ENCODE measurements around the gene SMCHD1.
"Not testable (repeated sequence)": the region's sequence is repeated elsewhere in the genome, so short reads cannot be mapped to it uniquely, and the experiment has no call there.

SMCHD1 gene

DNA sequence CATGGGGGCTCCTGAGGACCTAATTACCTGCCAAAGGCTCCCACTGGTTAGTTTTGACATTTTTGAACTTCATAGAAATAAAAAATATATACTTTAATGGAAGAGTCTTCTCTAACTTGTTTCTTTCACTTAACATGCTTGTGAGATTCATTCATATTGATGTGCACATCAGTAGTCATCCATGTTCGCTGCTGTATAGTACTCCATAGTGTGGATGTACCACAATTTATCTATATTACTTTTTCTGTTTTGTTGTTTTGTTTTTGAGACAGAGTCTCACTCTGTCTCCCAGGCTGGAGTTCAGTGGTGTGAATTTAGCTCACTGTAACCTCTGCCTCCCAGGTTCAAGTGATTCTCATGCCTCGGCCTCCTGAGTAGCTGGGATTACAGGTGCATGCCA lies 168.4 kb downstream of the SMCHD1 start:
- Histone ChIP-seq H3K4me1 (ENCODE audit: control insufficient read depth in 5 of 5, insufficient read depth in 5 of 5, low read length in 5 of 5) (peaks cover 0 to 11% (median 2%) of the 10 kb centered on the region in 5 donors), H3K9ac (ENCODE audit: low read length in 5 of 5) (no peak overlapping the region), H3K4me3 (ENCODE audit: low read depth in 1 of 5, low read length in 5 of 5) (no peak overlapping the region), H3K27ac (ENCODE audit: low read depth, low read length) (no peak overlapping the region), H3K27me3 (ENCODE audit: control insufficient read depth in 5 of 5, insufficient read depth in 4 of 5, low read length in 5 of 5) (no peaks in the 10 kb centered on the region), H3K36me3 (ENCODE audit: control insufficient read depth in 5 of 5, insufficient read depth in 5 of 5, low read length in 5 of 5) (no peaks in the 10 kb centered on the region), H3K9me3 (ENCODE audit: control insufficient read depth in 5 of 5, low read length in 5 of 5) (no peaks in the 10 kb centered on the region)

GRCh38 chr18:2824865-2825264 lies 169.3 kb downstream of the SMCHD1 start:
- Histone ChIP-seq H3K9ac (ENCODE audit: low read length in 5 of 5) (no peak overlapping the region), H3K27ac (ENCODE audit: low read depth, low read length) (no peak overlapping the region), H3K4me3 (ENCODE audit: low read depth in 1 of 5, low read length in 5 of 5) (no peak overlapping the region), H3K4me1 (ENCODE audit: control insufficient read depth in 5 of 5, insufficient read depth in 5 of 5, low read length in 5 of 5) (peaks cover 0 to 13% (median 2%) of the 10 kb centered on the region in 5 donors), H3K27me3 (ENCODE audit: control insufficient read depth in 5 of 5, insufficient read depth in 4 of 5, low read length in 5 of 5) (no peaks in the 10 kb centered on the region), H3K9me3 (ENCODE audit: control insufficient read depth in 5 of 5, low read length in 5 of 5) (no peaks in the 10 kb centered on the region), H3K36me3 (ENCODE audit: control insufficient read depth in 5 of 5, insufficient read depth in 5 of 5, low read length in 5 of 5) (no peaks in the 10 kb centered on the region)

DNA sequence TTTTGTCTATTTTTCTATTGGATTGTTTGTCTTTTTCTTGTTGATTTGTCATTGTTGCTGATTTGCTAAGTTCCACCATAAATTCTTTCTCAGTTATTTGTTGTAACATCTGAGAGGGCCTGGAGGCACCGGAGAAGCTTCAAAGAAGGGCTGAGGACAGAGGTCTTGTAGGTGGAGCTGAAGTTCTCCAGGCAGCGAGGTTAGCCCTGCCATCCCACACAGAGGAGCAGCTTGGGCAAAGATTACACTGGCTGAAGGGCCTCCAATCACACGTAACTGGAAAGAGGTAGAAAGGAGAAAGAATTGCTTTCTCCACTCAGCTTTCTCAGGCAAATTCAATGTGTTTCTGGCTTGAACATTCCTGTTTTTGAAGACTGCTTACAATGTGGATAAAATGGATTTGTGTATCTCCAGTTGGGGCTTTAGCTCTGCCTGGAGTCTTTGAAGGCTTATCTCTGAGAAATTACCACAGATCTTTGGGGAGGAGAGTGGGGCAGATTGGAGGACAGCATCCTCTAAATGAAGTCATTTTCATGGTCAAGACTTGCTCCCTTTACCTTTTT lies 170.2 kb downstream of the SMCHD1 start:
- Histone ChIP-seq H3K9ac (ENCODE audit: low read length in 5 of 5) (no peak overlapping the region), H3K27me3 (ENCODE audit: control insufficient read depth in 5 of 5, insufficient read depth in 4 of 5, low read length in 5 of 5) (no peaks in the 10 kb centered on the region), H3K4me1 (ENCODE audit: control insufficient read depth in 5 of 5, insufficient read depth in 5 of 5, low read length in 5 of 5) (peaks cover 0 to 13% (median 2%) of the 10 kb centered on the region in 5 donors), H3K4me3 (ENCODE audit: low read depth in 1 of 5, low read length in 5 of 5) (no peak overlapping the region), H3K9me3 (ENCODE audit: control insufficient read depth in 5 of 5, low read length in 5 of 5) (no peaks in the 10 kb centered on the region), H3K27ac (ENCODE audit: low read depth, low read length) (no peak overlapping the region), H3K36me3 (ENCODE audit: control insufficient read depth in 5 of 5, insufficient read depth in 5 of 5, low read length in 5 of 5) (no peaks in the 10 kb centered on the region)

GRCh38 chr18:2826581-2826980 lies 171.1 kb downstream of the SMCHD1 start:
- Histone ChIP-seq H3K27me3 (ENCODE audit: control insufficient read depth in 5 of 5, insufficient read depth in 4 of 5, low read length in 5 of 5) (no peaks in the 10 kb centered on the region), H3K4me3 (ENCODE audit: low read depth in 1 of 5, low read length in 5 of 5) (no peak overlapping the region), H3K9me3 (ENCODE audit: control insufficient read depth in 5 of 5, low read length in 5 of 5) (no peaks in the 10 kb centered on the region), H3K36me3 (ENCODE audit: control insufficient read depth in 5 of 5, insufficient read depth in 5 of 5, low read length in 5 of 5) (no peaks in the 10 kb centered on the region), H3K4me1 (ENCODE audit: control insufficient read depth in 5 of 5, insufficient read depth in 5 of 5, low read length in 5 of 5) (peaks cover 0 to 13% (median 2%) of the 10 kb centered on the region in 5 donors), H3K9ac (ENCODE audit: low read length in 5 of 5) (no peak overlapping the region), H3K27ac (ENCODE audit: low read depth, low read length) (peak overlapping the region; percentile 57)

GRCh38 chr18:2827061-2827460 lies 171.5 kb downstream of the SMCHD1 start:
- H3K36me3 ChIP-seq (ENCODE audit: control insufficient read depth in 5 of 5, insufficient read depth in 5 of 5, low read length in 5 of 5): no peaks in the 10 kb centered on the region
- H3K27ac ChIP-seq (ENCODE audit: low read depth, low read length): peak overlapping the region; percentile 57

DNA sequence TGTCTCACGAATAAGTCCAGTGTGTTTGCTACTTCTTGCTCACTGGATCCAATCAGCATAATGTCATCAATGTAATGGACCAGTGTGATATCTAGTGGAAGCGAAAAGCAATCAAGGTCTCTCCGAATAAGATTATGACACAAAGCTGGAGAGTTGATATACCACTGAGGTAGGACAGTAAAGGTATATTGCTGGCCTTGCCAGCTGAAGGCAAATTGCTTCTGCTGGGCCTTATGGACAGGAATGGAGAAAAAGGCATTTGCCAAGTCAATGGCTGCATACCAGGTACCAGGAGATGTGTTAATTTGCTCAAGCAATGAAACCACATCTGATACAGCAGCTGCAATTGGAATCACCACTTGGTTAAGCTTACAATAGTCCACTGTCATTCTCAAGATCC lies 180.6 kb downstream of the SMCHD1 start:
- H3K9ac ChIP-seq (ENCODE audit: low read length in 5 of 5); H3K9me3 ChIP-seq (ENCODE audit: control insufficient read depth in 5 of 5, low read length in 5 of 5); H3K36me3 ChIP-seq (ENCODE audit: control insufficient read depth in 5 of 5, insufficient read depth in 5 of 5, low read length in 5 of 5); H3K27me3 ChIP-seq (ENCODE audit: control insufficient read depth in 5 of 5, insufficient read depth in 4 of 5, low read length in 5 of 5); H3K27ac ChIP-seq (ENCODE audit: low read depth, low read length); H3K4me3 ChIP-seq (ENCODE audit: low read depth in 1 of 5, low read length in 5 of 5); H3K4me1 ChIP-seq (ENCODE audit: control insufficient read depth in 5 of 5, insufficient read depth in 5 of 5, low read length in 5 of 5): not testable (repeated sequence)

More at GRCh38 chr18:2827061-2827460, 171.5 kb downstream of the SMCHD1 start:
- Histone ChIP-seq H3K27me3 (ENCODE audit: control insufficient read depth in 5 of 5, insufficient read depth in 4 of 5, low read length in 5 of 5) (no peaks in the 10 kb centered on the region), H3K9me3 (ENCODE audit: control insufficient read depth in 5 of 5, low read length in 5 of 5) (no peaks in the 10 kb centered on the region), H3K4me1 (ENCODE audit: control insufficient read depth in 5 of 5, insufficient read depth in 5 of 5, low read length in 5 of 5) (peaks cover 0 to 13% (median 2%) of the 10 kb centered on the region in 5 donors), H3K4me3 (ENCODE audit: low read depth in 1 of 5, low read length in 5 of 5) (no peak overlapping the region), H3K9ac (ENCODE audit: low read length in 5 of 5) (no peak overlapping the region)

- not testable (repeated sequence) for H3K36me3 ChIP-seq (ENCODE audit: control insufficient read depth in 5 of 5, insufficient read depth in 5 of 5, low read length in 5 of 5); H3K27ac ChIP-seq (ENCODE audit: low read depth, low read length); H3K4me3 ChIP-seq (ENCODE audit: low read depth in 1 of 5, low read length in 5 of 5); H3K4me1 ChIP-seq (ENCODE audit: control insufficient read depth in 5 of 5, insufficient read depth in 5 of 5, low read length in 5 of 5); H3K9ac ChIP-seq (ENCODE audit: low read length in 5 of 5); H3K9me3 ChIP-seq (ENCODE audit: control insufficient read depth in 5 of 5, low read length in 5 of 5); H3K27me3 ChIP-seq (ENCODE audit: control insufficient read depth in 5 of 5, insufficient read depth in 4 of 5, low read length in 5 of 5)
Measured at GRCh38 chr18:2837290-2837689, 181.8 kb downstream of the SMCHD1 start.

GRCh38 chr18:2839202-2839601 lies 183.7 kb downstream of the SMCHD1 start:
- Histone ChIP-seq H3K4me3 (ENCODE audit: low read depth in 1 of 5, low read length in 5 of 5) (no peak overlapping the region), H3K27ac (ENCODE audit: low read depth, low read length) (no peak overlapping the region), H3K4me1 (ENCODE audit: control insufficient read depth in 5 of 5, insufficient read depth in 5 of 5, low read length in 5 of 5) (peaks cover 0 to 10% (median 2%) of the 10 kb centered on the region in 5 donors)

DNA sequence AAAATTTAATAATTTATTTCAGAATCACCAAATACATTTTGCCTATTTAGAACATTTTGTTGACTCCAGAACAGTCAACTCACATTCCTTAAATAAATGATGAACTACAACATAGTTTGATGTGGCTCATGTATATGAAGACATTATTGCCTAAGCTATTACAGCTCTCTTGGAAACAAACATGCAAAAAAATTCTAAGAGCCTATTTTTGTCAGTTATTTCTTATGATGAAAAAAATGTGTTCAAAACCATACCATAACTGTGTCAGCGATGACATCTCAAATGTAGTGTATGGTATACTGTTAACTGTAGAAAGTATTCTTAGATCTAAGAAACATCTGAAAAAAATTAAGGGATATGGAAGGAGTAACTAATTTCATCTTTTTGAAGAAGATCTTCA lies 185.0 kb downstream of the SMCHD1 start:
- Histone ChIP-seq H3K27ac (ENCODE audit: low read depth, low read length) (no peak overlapping the region), H3K9me3 (ENCODE audit: control insufficient read depth in 5 of 5, low read length in 5 of 5) (peaks cover 0 to 10% (median 4%) of the 10 kb centered on the region in 5 donors), H3K4me3 (ENCODE audit: low read depth in 1 of 5, low read length in 5 of 5) (no peak overlapping the region), H3K36me3 (ENCODE audit: control insufficient read depth in 5 of 5, insufficient read depth in 5 of 5, low read length in 5 of 5) (no peaks in the 10 kb centered on the region), H3K9ac (ENCODE audit: low read length in 5 of 5) (no peak overlapping the region), H3K27me3 (ENCODE audit: control insufficient read depth in 5 of 5, insufficient read depth in 4 of 5, low read length in 5 of 5) (peaks cover 0 to 7% (median 0%) of the 10 kb centered on the region in 5 donors), H3K4me1 (ENCODE audit: control insufficient read depth in 5 of 5, insufficient read depth in 5 of 5, low read length in 5 of 5) (peaks cover 0 to 13% (median 2%) of the 10 kb centered on the region in 5 donors)

More at GRCh38 chr18:2839202-2839601, 183.7 kb downstream of the SMCHD1 start:
- H3K9ac ChIP-seq (ENCODE audit: low read length in 5 of 5): no peak overlapping the region
- H3K27me3 ChIP-seq (ENCODE audit: control insufficient read depth in 5 of 5, insufficient read depth in 4 of 5, low read length in 5 of 5): peaks cover 0 to 2% (median 0%) of the 10 kb centered on the region in 5 donors
- no peaks in the 10 kb centered on the region for H3K36me3 ChIP-seq (ENCODE audit: control insufficient read depth in 5 of 5, insufficient read depth in 5 of 5, low read length in 5 of 5)
- peaks cover 0 to 10% (median 4%) of the 10 kb centered on the region in 5 donors for H3K9me3 ChIP-seq (ENCODE audit: control insufficient read depth in 5 of 5, low read length in 5 of 5)

DNA sequence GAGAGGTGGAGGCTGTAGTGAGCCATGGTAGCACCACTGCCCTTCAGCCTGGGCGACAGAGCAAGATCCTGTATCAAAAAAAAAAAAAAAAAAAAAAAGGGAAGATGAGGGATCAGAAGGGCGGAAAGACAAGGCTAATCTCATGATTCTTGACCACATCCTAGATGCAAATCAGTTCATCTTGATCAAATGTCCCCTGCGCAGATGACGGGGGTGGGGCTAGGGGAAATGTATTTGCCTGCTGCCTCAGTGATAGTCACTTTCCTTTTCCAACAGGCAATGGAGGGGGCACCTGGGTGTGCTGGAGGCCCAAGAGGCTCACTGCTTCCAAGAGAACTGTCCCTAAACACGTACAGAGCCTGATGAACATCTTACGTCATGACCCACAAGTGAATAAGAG lies 187.6 kb downstream of the SMCHD1 start:
- Histone ChIP-seq H3K27me3 (ENCODE audit: control insufficient read depth in 5 of 5, insufficient read depth in 4 of 5, low read length in 5 of 5) (peaks cover 0 to 20% (median 9%) of the 10 kb centered on the region in 5 donors), H3K9ac (ENCODE audit: low read length in 5 of 5) (no peak overlapping the region), H3K9me3 (ENCODE audit: control insufficient read depth in 5 of 5, low read length in 5 of 5) (no peaks in the 10 kb centered on the region), H3K27ac (ENCODE audit: low read depth, low read length) (no peak overlapping the region), H3K36me3 (ENCODE audit: control insufficient read depth in 5 of 5, insufficient read depth in 5 of 5, low read length in 5 of 5) (no peaks in the 10 kb centered on the region), H3K4me3 (ENCODE audit: low read depth in 1 of 5, low read length in 5 of 5) (no peak overlapping the region), H3K4me1 (ENCODE audit: control insufficient read depth in 5 of 5, insufficient read depth in 5 of 5, low read length in 5 of 5) (peaks cover 0 to 35% (median 18%) of the 10 kb centered on the region in 5 donors)

All from subcutaneous abdominal adipose tissue (tissue), 5 donors.